Measurements from ENCODE around the gene GLIS1. TPM values are rescaled to one million over a fixed set of nuclear protein-coding genes. Genes with fewer than 3 reads are reported as not detected.

GLIS1 gene
- total and polyA plus RNA-seq, 3 experiments from 2014 or later = 0.18 TPM; not detected in 2

DNA sequence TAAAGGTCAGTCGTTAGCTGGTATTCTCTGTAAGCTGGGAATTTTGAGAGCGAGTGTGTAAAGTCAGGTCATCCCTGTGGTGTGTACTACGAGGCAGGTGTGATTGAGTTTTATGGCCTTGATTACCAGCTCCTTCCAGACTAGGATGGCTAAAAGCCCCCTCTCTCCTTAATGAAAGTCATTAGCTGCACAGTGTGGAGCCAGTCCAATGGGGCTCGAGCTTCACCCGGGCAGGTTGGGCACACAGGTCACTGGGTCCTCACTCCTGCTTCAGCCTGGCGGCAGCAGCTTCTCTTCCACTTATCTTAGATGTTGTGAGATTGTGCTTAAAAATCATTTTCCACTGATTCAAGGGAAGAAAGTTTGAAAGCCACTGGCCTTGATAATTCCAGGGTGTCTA lies 276.8 kb downstream of the GLIS1 start:
- Mint-ChIP-seq H3K9me3 (no peaks in the 10 kb centered on the region), H3K4me3 (no peak overlapping the region), H3K4me1 (peaks cover 0 to 2% (median 0%) of the 10 kb centered on the region in 3 donors), H3K27me3 (no peaks in the 10 kb centered on the region), H3K36me3 (no peaks in the 10 kb centered on the region), H3K27ac (no peak overlapping the region)
- Histone ChIP-seq H3K9me3 (ENCODE audit: low read length) (no peaks in the 10 kb centered on the region), H3K36me3 (ENCODE audit: insufficient read depth, low read length) (no peaks in the 10 kb centered on the region), H3K4me3 (ENCODE audit: low read length) (no peak overlapping the region), H3K4me1 (ENCODE audit: insufficient read depth, low read length) (no peaks in the 10 kb centered on the region), H3K27me3 (ENCODE audit: insufficient read depth, low read length, poor library complexity, severe bottlenecking) (no peaks in the 10 kb centered on the region), H3K27ac (ENCODE audit: low read depth, low read length) (no peak overlapping the region)
- DNase-seq = no peak
- CTCF ChIA-PET = no interaction called here
- POLR2A ChIA-PET = no interaction called here

DNA sequence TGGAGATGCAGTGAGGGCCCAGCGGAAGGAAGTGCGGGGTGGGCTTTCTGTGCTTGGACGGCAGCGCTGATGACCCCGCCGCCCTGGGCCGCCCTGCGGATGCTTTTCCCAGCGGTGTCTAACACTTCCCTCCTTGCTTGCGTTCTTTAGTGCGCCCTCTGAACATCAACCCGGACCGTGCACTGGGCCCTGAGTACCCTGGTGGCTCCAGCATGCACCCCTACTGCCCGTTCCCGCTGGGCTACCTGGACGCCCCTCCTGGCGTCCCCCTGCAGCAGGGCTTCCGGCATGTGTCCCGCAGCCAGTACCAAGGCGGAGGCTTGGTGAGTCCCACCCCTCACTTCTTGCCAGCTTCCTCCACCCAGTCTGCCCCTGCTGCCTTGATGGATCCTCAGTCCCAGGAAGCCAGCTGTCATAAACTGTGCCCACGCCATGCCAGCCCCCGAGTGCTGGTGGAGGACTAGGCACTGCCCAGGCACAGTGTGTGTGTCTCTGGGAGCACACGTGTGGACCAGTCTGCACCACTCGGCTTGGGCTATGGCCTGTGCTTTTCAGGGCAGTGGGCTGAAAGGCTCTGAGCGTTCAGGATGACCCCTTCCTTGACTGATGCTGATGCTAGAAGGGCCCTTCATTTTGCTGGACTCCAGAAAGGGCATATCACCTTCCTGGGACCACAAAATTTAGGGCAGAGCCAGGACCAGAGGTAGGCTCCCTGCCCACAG lies 277.5 kb downstream of the GLIS1 start:
- DNase-seq = no peak
- H3K4me1 Mint-ChIP-seq = peaks cover 0 to under 1% (median 0%) of the 10 kb centered on the region in 3 donors
- CTCF ChIA-PET = no interaction called here
- H3K9me3 ChIP-seq (ENCODE audit: low read length) = no peaks in the 10 kb centered on the region
- POLR2A ChIA-PET = no interaction called here
- H3K36me3 ChIP-seq (ENCODE audit: insufficient read depth, low read length) = no peaks in the 10 kb centered on the region
- H3K4me3 ChIP-seq (ENCODE audit: low read length) = no peak overlapping the region
- no peaks in the 10 kb centered on the region for H3K36me3 Mint-ChIP-seq
- H3K27me3 Mint-ChIP-seq = no peaks in the 10 kb centered on the region
- no peaks in the 10 kb centered on the region for H3K4me1 ChIP-seq (ENCODE audit: insufficient read depth, low read length)
- H3K4me3 Mint-ChIP-seq = no peak overlapping the region
- H3K27ac Mint-ChIP-seq = no peak overlapping the region
- H3K27me3 ChIP-seq (ENCODE audit: insufficient read depth, low read length, poor library complexity, severe bottlenecking) = no peaks in the 10 kb centered on the region
- H3K9me3 Mint-ChIP-seq = no peaks in the 10 kb centered on the region
- no peak overlapping the region for H3K27ac ChIP-seq (ENCODE audit: low read depth, low read length)

DNA sequence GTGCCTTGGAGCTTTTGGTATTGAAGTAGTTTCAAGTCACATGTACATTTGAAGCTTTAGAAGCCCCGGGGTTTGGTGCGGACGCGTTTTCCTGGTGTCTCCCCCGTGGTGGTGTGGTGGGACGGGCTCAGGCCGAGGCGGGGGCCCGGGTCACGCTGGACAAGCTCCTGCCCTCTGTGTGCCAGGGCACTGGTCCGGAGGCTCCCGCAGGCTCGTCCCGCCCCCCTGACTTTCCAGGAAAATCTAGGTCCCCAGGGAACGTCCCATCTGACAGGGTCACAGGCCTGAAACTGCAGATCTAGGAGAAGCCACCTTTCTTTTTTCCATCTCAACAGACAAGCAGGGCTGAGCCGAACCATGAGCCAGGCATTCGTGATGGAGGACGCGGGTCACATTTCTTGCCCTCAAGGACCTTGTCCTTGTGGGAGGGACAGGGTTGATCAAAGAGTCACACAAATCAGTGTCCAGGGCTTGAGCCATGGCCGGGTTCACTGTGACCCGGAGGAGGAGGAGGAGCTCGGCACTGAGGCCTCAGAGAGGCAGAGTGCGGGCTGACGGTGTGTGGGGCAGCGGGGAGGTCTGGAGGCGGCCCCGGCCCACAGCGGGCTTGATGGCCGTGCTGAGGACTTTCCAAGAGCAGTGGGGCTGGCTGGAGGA lies 278.2 kb downstream of the GLIS1 start:
- Mint-ChIP-seq H3K36me3 (no peaks in the 10 kb centered on the region), H3K27me3 (no peaks in the 10 kb centered on the region), H3K4me1 (no peaks in the 10 kb centered on the region), H3K4me3 (no peak overlapping the region), H3K9me3 (no peaks in the 10 kb centered on the region), H3K27ac (no peak overlapping the region)
- DNase-seq = no peak
- ChIA-PET CTCF (no interaction called here), POLR2A (no interaction called here)
- Histone ChIP-seq H3K4me3 (ENCODE audit: low read length) (no peak overlapping the region), H3K27me3 (ENCODE audit: insufficient read depth, low read length, poor library complexity, severe bottlenecking) (no peaks in the 10 kb centered on the region), H3K9me3 (ENCODE audit: low read length) (no peaks in the 10 kb centered on the region), H3K4me1 (ENCODE audit: insufficient read depth, low read length) (no peaks in the 10 kb centered on the region), H3K27ac (ENCODE audit: low read depth, low read length) (no peak overlapping the region), H3K36me3 (ENCODE audit: insufficient read depth, low read length) (no peaks in the 10 kb centered on the region)

GRCh38 chr1:53460211-53460634 lies 278.7 kb downstream of the GLIS1 start:
- no peak for DNase-seq
- Histone ChIP-seq H3K4me1 (ENCODE audit: insufficient read depth, low read length) (no peaks in the 10 kb centered on the region), H3K36me3 (ENCODE audit: insufficient read depth, low read length) (no peaks in the 10 kb centered on the region), H3K4me3 (ENCODE audit: low read length) (no peak overlapping the region), H3K27me3 (ENCODE audit: insufficient read depth, low read length, poor library complexity, severe bottlenecking) (no peaks in the 10 kb centered on the region), H3K27ac (ENCODE audit: low read depth, low read length) (no peak overlapping the region), H3K9me3 (ENCODE audit: low read length) (no peaks in the 10 kb centered on the region)
- ChIA-PET CTCF (no interaction called here), POLR2A (no interaction called here)
- Mint-ChIP-seq H3K36me3 (no peaks in the 10 kb centered on the region), H3K4me3 (no peak overlapping the region), H3K4me1 (no peaks in the 10 kb centered on the region), H3K9me3 (no peaks in the 10 kb centered on the region), H3K27me3 (no peaks in the 10 kb centered on the region), H3K27ac (no peak overlapping the region)

DNA sequence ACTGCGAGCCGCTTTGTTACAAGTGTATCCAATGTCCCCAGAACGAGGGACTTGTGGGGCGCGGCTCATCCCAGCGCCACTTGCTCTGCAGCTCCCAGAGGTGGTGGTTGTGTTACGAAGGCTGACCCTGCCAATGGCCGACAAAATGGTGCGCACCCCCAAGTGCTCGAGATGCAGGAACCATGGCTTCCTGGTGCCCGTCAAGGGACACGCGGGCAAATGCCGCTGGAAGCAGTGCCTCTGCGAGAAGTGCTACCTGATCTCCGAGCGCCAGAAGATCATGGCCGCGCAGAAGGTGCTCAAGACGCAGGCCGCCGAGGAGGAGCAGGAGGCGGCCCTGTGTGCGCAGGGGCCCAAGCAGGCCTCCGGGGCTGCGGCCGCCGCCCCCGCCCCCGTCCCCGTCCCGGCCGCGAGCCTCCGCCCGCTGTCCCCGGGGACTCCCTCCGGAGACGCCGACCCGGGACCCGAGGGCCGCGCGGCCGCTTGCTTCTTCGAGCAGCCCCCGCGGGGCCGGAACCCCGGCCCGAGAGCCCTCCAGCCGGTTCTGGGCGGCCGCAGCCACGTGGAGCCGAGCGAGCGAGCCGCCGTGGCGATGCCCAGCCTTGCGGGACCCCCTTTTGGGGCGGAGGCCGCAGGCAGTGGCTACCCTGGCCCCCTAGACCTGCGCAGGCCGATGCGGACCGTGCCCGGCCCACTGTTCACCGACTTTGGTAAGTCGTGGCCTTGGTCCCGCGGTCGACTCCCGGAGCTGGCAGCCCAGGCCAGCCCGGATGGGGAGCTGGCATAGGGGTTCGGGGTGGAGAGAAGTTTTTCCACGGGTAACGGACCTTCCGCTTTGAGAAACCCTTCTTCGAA lies 279.4 kb downstream of the GLIS1 start, which contains the start of gene DMRTB1:
Gene DMRTB1 (plus strand): TSS at position 79 of the 855 bp plus-strand sequence. CDS start 55 bp downstream, at position 134.
- Histone ChIP-seq H3K9me3 (ENCODE audit: low read length) (no peaks in the 10 kb centered on the region), H3K27me3 (ENCODE audit: insufficient read depth, low read length, poor library complexity, severe bottlenecking) (no peaks in the 10 kb centered on the region), H3K4me1 (ENCODE audit: insufficient read depth, low read length) (no peaks in the 10 kb centered on the region), H3K4me3 (ENCODE audit: low read length) (no peak within 1 kb of the TSS), H3K36me3 (ENCODE audit: insufficient read depth, low read length) (no peaks in the 10 kb centered on the region), H3K27ac (ENCODE audit: low read depth, low read length) (no peak within 1 kb of the TSS)
- Mint-ChIP-seq H3K4me3 (no peak within 1 kb of the TSS), H3K27me3 (no peaks in the 10 kb centered on the region), H3K9me3 (no peaks in the 10 kb centered on the region), H3K27ac (no peak within 1 kb of the TSS), H3K4me1 (no peaks in the 10 kb centered on the region), H3K36me3 (no peaks in the 10 kb centered on the region)
- ChIA-PET CTCF (interaction anchor here (1.5 kb wide), 1 partner anchor 16 kb away, joined by 4 read pairs; no protein-coding TSS in a partner anchor), POLR2A (no interaction called here)
- no peak for DNase-seq

DNA sequence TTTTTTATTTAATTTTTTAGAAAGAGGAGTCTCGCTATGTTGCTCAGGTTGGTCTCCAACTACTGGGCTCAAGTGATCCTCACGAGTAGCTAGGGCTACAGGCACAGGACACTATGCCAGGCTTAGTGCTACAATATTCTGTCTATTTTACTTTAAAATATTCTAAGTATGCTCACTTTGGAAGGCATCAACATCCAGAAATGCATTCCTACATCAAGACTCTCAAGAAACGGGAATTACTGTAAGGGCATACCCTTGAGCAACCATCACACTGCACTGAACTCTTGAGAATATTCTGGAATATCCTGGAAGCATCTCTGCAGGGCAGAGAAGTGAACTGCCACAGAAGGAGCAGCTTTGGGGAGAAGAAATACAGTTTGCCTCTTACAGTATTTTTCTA lies 280.3 kb downstream of the GLIS1 start:
- Mint-ChIP-seq H3K27me3 (peaks cover 2 to 5% of the 10 kb centered on the region in 2 donors), H3K36me3 (no peaks in the 10 kb centered on the region), H3K4me3 (no peak overlapping the region), H3K27ac (no peak overlapping the region), H3K4me1 (no peaks in the 10 kb centered on the region), H3K9me3 (no peaks in the 10 kb centered on the region)
- no peak for DNase-seq
- Histone ChIP-seq H3K9me3 (ENCODE audit: low read length) (no peaks in the 10 kb centered on the region), H3K4me1 (ENCODE audit: insufficient read depth, low read length) (no peaks in the 10 kb centered on the region), H3K36me3 (ENCODE audit: insufficient read depth, low read length) (no peaks in the 10 kb centered on the region), H3K4me3 (ENCODE audit: low read length) (no peak overlapping the region), H3K27me3 (ENCODE audit: insufficient read depth, low read length, poor library complexity, severe bottlenecking) (no peaks in the 10 kb centered on the region), H3K27ac (ENCODE audit: low read depth, low read length) (no peak overlapping the region)
- ChIA-PET POLR2A (no interaction called here), CTCF (interaction anchor here (1.5 kb wide), 1 partner anchor 15 kb away, joined by 4 read pairs; no protein-coding TSS in a partner anchor)
